Thoracic aorta (tissue), 2 donors: ENCODE measurements around the gene C5AR2. TPM values are rescaled to one million over a fixed set of nuclear protein-coding genes. Genes with fewer than 3 reads are reported as not detected.

Experiments used
- ATAC-seq: fragments of 150-250 bp; one replicate; pipeline ENCODE4 v1.8.0; 2017; ENCODE audit warnings: low read depth; ENCODE audit not compliant: insufficient number of reproducible peaks, low FRiP score
- DNase-seq: peaks from one replicate; pipeline ENCODE4 v3.0.0-alpha.2; 2020; ENCODE audit warnings: low spot score
- H3K27ac ChIP-seq, 2 donors: fragments of 200-600 bp; sonication (generic); 1 replicate in 1 of 2; 2 replicates in 1 of 2; pipeline ENCODE4 v1.5.1; 2016; ENCODE audit warnings: mild to moderate bottlenecking in 2 of 2, moderate library complexity in 2 of 2
- H3K27me3 ChIP-seq: fragments of 200-600 bp; sonication (generic); replicated peaks from 2 replicates; pipeline ENCODE4 v1.6.0; 2016; ENCODE audit warnings: mild to moderate bottlenecking; ENCODE audit not compliant: insufficient read depth
- H3K36me3 ChIP-seq: fragments of 200-600 bp; sonication (generic); one replicate; pipeline ENCODE4 v1.5.1; 2016
- H3K4me1 ChIP-seq, 2 donors: fragments of 200-600 bp; sonication (generic); 1 replicate in 1 of 2; 2 replicates in 1 of 2; pipeline versions ENCODE4 v1.5.1 to v1.6.0; 2016; ENCODE audit warnings: low read depth in 2 of 2, mild to moderate bottlenecking in 1 of 2; ENCODE audit not compliant: control insufficient read depth in 1 of 2
- H3K4me3 ChIP-seq: fragments of 200-600 bp; sonication (generic); 2 replicates; pipeline ENCODE4 v1.5.1; 2016; ENCODE audit warnings: mild to moderate bottlenecking
- H3K9me3 ChIP-seq: fragments of 200-600 bp; sonication (generic); 2 replicates; pipeline ENCODE4 v1.5.1; 2016
- total RNA-seq, 2 donors: library from RNA; depleted of rRNA; stranded (reverse); fragments of >200 nt; gene quantifications; one replicate each; pipeline versions ENCODE4 v1.1.0 to v1.2.3, GENCODE V29; 2016
- TF ChIP-seq, protein P1 (sequence below): fragments of 200-600 bp; sonication (generic); IDR thresholded peaks from one replicate; pipeline ENCODE4 v1.5.1; 2019; ENCODE audit warnings: antibody characterized with exemption

The C5AR2 gene
- total RNA-seq, 2 donors from 2014 or later: 10.3 to 25.7 TPM

DNA sequence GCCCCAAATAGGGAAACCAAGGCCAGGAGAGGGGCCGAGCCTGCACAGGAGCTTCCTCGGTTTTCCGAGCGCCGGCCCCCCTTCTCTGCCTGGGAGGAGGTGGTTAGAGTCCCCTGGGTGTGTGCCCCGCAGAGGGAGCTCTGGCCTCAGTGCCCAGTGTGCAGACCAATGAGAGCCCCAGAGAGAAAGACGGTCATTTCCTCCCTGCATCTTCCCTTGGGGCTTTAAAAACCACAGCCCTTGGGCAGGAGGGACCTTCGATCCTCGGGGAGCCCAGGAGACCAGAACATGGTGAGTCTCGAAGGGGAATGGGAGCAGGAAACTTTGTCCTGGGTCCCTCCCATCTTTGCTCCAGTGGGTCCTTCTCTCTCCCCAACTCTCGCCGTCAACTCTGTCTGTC lies 22.4 kb upstream of the C5AR2 start, which contains the start of gene C5AR1:
C5AR1 (plus strand) TSS at position 254 of the 400 bp plus-strand sequence; CDS start at position 289, 35 bp downstream.
- Histone ChIP-seq H3K27ac (peak within 1 kb of the TSS in 1 of 2 donors; percentile 25), H3K9me3 (no peaks in the 10 kb centered on the region), H3K27me3 (no peaks in the 10 kb centered on the region), H3K36me3 (no peaks in the 10 kb centered on the region), H3K4me3 (peak within 1 kb of the TSS; percentile 53), H3K4me1 (peaks cover 22 to 23% of the 10 kb centered on the region in 2 donors)
- ATAC-seq (no peak), DNase-seq (no peak)
- TF ChIP-seq, protein P1, sequence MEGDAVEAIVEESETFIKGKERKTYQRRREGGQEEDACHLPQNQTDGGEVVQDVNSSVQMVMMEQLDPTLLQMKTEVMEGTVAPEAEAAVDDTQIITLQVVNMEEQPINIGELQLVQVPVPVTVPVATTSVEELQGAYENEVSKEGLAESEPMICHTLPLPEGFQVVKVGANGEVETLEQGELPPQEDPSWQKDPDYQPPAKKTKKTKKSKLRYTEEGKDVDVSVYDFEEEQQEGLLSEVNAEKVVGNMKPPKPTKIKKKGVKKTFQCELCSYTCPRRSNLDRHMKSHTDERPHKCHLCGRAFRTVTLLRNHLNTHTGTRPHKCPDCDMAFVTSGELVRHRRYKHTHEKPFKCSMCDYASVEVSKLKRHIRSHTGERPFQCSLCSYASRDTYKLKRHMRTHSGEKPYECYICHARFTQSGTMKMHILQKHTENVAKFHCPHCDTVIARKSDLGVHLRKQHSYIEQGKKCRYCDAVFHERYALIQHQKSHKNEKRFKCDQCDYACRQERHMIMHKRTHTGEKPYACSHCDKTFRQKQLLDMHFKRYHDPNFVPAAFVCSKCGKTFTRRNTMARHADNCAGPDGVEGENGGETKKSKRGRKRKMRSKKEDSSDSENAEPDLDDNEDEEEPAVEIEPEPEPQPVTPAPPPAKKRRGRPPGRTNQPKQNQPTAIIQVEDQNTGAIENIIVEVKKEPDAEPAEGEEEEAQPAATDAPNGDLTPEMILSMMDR: no peak

DNA sequence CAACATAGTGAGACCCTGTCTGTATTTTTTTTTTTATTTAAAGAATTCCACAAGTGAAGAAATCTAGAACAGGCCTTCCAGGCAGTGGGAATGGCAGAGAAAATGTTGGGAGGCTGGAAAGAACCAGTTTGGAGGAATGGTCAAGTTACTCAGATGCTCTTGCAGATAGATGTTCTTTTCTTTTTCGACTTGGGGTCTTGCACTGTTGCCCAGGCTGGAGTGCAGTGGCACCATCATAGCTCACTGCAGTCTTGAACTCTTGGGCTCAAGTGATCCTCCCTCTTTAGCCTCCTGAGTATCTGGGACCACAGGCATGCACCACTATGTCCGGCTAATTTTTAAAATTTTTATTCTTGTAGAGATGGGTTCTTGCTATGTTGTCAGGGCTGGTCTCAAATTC lies 21.7 kb upstream of the C5AR2 start:
- ATAC-seq (no peak), DNase-seq (no peak)
- H3K27ac ChIP-seq: peak overlapping the region in 1 of 2 donors; percentile 25
- peaks cover 22 to 23% of the 10 kb centered on the region in 2 donors for H3K4me1 ChIP-seq
- no peaks in the 10 kb centered on the region for H3K9me3 ChIP-seq
- H3K4me3 ChIP-seq: peak overlapping the region; percentile 53
- H3K27me3 ChIP-seq: no peaks in the 10 kb centered on the region
- no peaks in the 10 kb centered on the region for H3K36me3 ChIP-seq
- TF ChIP-seq, protein P1: no peak

DNA sequence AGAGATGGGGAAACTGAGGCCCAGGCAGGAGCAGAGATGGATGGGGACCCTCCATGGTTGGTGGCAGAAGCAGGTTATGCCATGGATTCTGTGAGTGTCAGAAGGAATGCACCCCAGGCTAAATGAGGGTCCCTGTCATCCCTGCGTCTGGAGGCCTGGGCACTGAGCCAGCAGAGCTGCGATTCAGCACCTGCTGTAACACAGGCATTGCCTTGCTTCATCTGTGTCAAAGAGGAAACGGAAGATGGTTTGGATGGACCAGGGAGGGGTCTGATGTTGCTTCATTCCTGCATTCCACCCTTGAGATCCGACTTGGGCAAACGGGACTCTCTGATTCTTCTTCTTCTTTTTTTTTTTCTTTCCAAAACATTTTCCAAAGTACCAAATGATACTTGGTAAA lies 21.2 kb upstream of the C5AR2 start:
- TF ChIP-seq, protein P1: no peak
- Histone ChIP-seq H3K4me3 (peak overlapping the region; percentile 53), H3K36me3 (no peaks in the 10 kb centered on the region), H3K27me3 (no peaks in the 10 kb centered on the region), H3K4me1 (peaks cover 17 to 21% of the 10 kb centered on the region in 2 donors), H3K9me3 (no peaks in the 10 kb centered on the region), H3K27ac (no peak overlapping the region)
- DNase-seq: no peak
- ATAC-seq: no peak

DNA sequence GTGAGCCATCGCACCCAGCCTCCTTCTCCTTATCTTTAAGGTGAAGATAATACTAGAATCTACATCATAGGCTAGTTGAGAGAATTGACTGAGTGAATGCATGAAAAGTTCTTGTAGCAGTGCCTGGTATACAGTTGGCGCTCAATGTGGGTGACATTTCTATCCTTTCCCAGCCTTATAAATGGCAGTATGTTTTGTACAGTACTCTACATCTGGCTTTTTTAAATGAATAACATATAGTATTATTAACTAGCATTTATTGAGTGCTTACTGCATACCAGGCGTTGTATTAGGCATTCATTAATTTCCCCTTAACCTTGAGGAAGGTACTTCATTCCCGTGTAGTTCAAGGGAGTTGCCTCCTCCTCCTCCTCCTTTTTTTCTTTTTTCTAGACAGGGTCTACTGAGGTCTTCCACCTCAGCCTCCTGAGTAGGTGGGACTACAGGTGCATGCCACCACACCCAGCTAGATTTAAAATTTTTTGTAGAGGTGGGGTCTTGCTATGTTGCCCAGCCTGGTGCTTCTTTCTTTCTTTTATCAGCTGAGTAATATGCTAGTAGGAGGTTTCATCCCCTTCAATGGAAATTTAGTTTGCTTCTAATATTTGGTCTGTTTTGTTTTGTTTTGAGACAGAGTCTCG lies 19.5 kb upstream of the C5AR2 start:
- TF ChIP-seq, protein P1: no peak
- no peak for DNase-seq
- H3K4me3 ChIP-seq: peak overlapping the region; percentile 53
- no peak for ATAC-seq
- H3K9me3 ChIP-seq: no peaks in the 10 kb centered on the region
- H3K27me3 ChIP-seq: no peaks in the 10 kb centered on the region
- peaks cover 15 to 19% of the 10 kb centered on the region in 2 donors for H3K4me1 ChIP-seq
- peak overlapping the region in 1 of 2 donors; percentile 29 for H3K27ac ChIP-seq
- H3K36me3 ChIP-seq: no peaks in the 10 kb centered on the region

DNA sequence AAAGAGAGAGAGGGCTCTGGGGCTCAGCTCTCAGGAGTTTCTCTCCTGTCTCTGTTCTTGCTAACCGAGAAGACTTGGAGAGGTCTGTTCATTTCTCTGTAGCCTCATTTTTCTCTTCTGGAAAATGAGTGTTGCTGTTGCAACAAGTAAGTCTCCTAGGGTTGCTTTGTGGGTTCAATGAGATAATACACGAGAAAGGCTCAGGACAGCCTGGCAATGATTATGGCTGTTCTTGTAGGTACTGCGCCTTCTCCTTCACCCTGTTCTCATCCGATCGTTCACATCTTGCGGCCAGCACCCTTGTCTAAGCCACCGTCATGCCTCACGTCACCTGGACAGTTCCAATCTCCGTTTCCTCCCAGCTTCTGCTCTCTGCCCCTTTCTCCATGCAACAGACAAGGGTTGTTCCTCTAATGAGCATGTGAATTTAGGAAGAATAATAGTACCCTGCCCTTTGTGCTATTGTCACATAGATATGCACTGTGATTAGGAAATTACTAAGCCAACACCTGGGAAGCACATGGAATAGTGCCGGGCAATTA lies 18.1 kb upstream of the C5AR2 start:
- Histone ChIP-seq H3K27ac (peak overlapping the region in 1 of 2 donors; percentile 29), H3K4me3 (peak overlapping the region; percentile 53), H3K36me3 (no peaks in the 10 kb centered on the region), H3K9me3 (no peaks in the 10 kb centered on the region), H3K4me1 (peaks cover 10 to 14% of the 10 kb centered on the region in 2 donors), H3K27me3 (no peaks in the 10 kb centered on the region)
- ATAC-seq (no peak), DNase-seq (no peak)
- TF ChIP-seq, protein P1: no peak
